ENCODE measurements around the gene ENO1. TPM values are rescaled to one million over a fixed set of nuclear protein-coding genes. Genes with fewer than 3 reads are reported as not detected.

ENO1 gene
- total and polyA plus RNA-seq, 2 of the 8 experiments (the other 6 are each of a cell fraction or from before 2014, with no cell fraction given), result 1,763 to 2,117 TPM

DNA sequence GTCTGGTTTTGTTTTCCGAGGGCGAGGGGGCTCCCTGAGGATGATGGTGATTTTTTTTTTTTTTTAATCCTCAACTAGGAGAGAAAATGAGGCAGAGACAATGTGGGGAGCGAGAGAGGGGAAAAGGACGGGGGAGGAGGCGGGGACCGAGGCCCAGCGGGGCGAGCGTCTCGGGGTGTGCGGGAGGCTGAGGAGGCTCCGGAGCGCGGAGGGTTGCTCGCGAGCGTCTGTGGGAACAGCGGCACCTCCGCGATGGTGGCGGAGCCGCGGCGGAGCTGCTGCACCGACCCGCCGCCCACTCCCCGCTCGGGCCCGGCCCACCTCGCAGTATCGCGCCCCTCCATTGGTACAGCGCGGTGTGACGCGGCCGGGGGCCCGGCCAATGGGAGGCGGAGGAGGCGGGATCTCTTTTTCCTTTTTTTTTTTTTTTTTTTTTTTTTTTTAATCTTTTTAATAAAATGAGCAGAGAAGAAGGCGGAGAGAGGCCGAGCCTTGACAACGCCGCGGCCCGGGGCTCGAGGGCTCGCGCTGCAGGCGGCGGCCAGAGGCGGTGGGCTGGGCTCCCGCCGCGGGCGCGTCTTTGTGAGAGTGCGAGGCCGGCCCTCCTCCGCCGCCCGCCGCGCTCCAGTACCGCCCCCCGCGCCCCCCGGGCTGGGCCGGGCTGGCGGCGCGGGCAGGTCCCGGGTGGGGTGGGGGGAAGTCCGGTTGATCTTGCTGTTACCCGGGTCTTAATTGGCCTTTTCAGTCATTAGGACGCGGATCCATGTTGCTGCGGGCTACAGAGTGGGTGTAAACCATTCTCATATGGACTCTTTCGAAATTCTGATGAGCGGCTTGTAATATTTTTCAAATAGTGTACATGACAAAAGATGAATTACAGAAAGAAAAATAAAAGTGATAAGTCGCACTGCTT lies 60.8 kb downstream of the ENO1 start, which contains the start of gene RERE (continued):
- TF ChIP-seq USF2 (IDR thresholded peaks at IDR 0.05; ENCODE audit: low read length), result no peak

Data from H1 (cell line).